OCI-LY1 (cell line): ENCODE data around the gene PARD3.

Source experiments
- EZH2 ChIP-seq: fragments of 200-600 bp; sonication (generic), shearing (Covaris generic); IDR thresholded peaks from 2 replicates; pipeline ENCODE4 v1.8.0; 2017; ENCODE audit warnings: borderline replicate concordance, mixed run types, mild to moderate bottlenecking, antibody characterized with exemption, low read length, moderate library complexity, mixed read lengths
- TF ChIP-seq, protein P1 (sequence below): fragments of 200-600 bp; sonication (generic), shearing (Covaris generic); IDR thresholded peaks from 2 replicates; pipeline ENCODE4 v1.5.1; 2017; ENCODE audit warnings: mild to moderate bottlenecking, antibody characterized with exemption, low read length, moderate library complexity, mixed read lengths

- TF ChIP-seq, protein P1, sequence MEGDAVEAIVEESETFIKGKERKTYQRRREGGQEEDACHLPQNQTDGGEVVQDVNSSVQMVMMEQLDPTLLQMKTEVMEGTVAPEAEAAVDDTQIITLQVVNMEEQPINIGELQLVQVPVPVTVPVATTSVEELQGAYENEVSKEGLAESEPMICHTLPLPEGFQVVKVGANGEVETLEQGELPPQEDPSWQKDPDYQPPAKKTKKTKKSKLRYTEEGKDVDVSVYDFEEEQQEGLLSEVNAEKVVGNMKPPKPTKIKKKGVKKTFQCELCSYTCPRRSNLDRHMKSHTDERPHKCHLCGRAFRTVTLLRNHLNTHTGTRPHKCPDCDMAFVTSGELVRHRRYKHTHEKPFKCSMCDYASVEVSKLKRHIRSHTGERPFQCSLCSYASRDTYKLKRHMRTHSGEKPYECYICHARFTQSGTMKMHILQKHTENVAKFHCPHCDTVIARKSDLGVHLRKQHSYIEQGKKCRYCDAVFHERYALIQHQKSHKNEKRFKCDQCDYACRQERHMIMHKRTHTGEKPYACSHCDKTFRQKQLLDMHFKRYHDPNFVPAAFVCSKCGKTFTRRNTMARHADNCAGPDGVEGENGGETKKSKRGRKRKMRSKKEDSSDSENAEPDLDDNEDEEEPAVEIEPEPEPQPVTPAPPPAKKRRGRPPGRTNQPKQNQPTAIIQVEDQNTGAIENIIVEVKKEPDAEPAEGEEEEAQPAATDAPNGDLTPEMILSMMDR: no peak
- TF ChIP-seq EZH2: no peak
These were observed 651.8 kb downstream of the PARD3 start for GRCh38 chr10:34163075-34163905.
